Activated CD4-positive, alpha-beta T cell treated with anti-CD3 and anti-CD28 coated beads, Interleukin-2, amount 50 U/mL, for 16 hours (primary cell): ENCODE data around the gene LYPD6B.
A peak's percentile ranks its signal among the peaks of the same experiment; 100 is the strongest.

Experiments used
- DNase-seq: peaks from one replicate; pipeline ENCODE4 v3.0.0-alpha.2; 2020

The LYPD6B gene

DNA sequence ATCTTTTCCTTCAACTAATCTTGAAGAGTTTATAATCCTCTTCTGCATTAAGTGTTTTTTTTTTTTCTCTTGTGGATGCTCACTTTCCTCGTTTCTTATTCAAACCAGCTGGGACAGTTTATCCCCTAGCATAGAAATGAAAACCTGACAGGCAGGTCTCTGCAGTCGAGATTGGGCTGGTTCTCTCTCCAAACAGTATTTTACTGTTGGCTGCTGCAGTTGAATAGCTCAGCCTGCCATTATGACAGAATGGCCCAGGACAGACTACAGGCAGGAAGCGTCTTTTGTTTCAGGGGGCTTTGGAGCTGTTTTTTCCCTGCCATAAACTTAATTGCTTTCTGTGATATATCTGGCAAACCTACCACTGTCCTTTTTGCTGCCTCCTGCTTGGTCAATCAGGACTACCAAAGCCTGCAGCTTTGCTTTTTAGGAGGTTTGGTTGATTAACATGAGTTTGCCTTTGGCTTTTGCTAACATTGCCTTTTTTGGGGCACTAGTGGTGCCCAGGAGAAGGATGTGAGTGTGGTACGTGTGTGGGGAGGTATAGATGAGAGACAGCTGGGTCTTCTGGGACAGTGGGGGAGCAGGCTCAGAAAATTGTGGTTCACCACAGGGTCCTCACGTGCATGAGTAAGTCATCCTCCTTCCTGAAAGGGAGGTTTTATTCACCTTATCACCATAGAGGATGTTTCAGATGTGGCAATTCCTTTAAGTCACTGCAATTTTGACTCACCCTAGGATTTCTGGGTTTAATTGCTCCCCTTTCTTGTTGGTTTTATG, 128.7 kb downstream of the LYPD6B start:
- peak; percentile 79 for DNase-seq

DNA sequence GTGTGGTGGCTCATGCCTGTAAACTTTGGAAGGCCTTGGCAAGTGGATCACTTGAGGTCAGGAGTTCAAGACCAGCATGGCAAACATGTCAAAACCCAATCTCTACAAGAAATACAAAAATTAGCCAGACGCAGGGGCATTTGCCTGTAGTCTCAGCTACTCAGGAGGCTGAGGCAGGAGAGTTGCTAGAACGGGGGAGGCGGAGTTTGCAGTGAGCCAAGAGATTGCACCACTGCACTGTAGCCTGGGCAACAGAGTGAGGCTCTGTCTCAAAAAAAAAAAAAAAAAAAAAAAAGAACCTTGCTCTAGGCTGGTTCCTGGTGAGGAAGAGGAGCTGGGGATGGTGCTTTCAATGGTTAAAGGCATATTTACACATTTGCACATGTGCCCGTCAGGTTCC, 129.4 kb downstream of the LYPD6B start:
- DNase-seq: no peak

- DNase-seq: no peak
Observed at GRCh38 chr2:149169656-149170055, 131.2 kb downstream of the LYPD6B start.

GRCh38 chr2:149170156-149170555, 131.7 kb downstream of the LYPD6B start:
- DNase-seq: no peak

- DNase-seq: no peak
Observed at GRCh38 chr2:149170911-149171310, 132.4 kb downstream of the LYPD6B start.

GRCh38 chr2:149173220-149173619, 134.7 kb downstream of the LYPD6B start:
- DNase-seq: no peak

DNA sequence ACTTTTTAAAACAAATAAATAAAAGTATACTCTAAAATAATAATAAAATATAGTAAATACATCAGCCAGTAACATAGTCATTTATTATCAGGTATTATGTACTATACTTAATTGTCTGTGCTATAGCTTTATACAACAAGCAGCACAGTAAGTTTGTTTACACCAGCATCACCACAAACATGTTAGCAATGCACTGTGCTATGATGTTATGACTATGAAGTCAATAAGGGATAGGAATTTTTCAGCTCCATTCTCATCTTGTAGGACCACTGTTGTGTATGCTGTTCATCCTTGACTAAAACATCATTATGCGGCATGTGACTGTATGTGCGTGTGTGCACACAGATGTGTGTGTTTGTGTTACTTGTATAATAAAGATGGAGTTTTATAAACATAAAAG, 137.5 kb downstream of the LYPD6B start:
- no peak for DNase-seq

DNA sequence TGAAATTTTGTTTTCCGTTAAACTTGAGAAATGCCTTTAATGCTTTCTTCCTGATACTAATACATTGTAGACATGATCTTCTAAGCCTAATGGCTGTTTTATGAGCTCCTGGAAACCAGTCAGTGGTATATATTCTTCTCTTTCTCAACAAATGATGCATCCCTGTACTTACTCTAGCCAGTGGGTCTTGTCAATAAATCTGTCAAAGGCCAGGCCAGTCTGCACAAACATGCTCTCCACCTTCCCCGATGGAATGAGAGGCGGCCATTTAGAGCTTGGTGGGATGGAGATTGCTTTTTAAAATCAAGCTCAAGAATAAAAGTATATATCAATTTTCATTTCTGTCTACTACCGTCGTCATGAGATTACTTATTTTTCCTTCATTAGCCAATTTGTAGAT, 140.1 kb downstream of the LYPD6B start:
- no peak for DNase-seq

GRCh38 chr2:149180226-149180875, 141.9 kb downstream of the LYPD6B start:
- DNase-seq: no peak

DNA sequence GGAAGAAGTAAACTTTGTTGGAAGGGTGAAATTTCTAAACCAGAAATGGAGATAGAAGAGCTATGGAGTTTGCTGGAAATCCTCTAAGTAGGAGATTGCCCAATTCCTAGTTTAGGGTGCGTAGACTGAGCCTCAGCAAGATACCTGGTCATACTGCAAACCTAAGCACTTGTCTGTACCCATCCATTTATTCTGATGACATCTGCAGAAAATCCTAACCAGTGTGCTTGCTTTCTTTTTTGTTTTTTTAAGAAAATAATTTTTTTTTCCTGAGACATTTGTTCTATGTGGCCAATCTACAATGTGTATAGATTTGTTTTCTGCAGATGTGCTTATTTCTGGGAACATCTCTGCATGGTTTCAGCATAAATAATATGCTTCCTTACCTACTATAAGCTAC, 144.7 kb downstream of the LYPD6B start:
- DNase-seq: no peak

DNA sequence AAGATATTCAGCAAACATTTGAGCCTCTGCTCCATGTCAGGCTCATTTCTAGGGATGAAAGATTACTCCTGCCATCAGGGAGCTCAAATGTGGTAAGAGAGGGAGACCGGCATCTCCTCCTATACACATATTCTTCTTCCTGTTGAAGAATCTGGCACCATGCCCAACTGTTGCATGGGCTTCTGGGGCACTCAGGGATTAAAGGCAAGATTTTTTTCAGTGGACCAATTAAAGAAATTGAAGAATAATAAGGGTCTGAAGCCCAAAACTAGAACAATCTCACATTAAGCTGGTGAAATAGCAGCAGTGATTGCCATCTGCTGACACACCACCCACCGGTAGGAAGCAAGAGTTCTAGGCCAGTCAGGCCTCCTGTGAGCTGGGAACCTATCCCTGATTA, 146.5 kb downstream of the LYPD6B start:
- no peak for DNase-seq

GRCh38 chr2:149185942-149186490, 147.5 kb downstream of the LYPD6B start:
- DNase-seq: peak; percentile 4

- no peak for DNase-seq
Observed at GRCh38 chr2:149187057-149187456, 148.6 kb downstream of the LYPD6B start.

DNA sequence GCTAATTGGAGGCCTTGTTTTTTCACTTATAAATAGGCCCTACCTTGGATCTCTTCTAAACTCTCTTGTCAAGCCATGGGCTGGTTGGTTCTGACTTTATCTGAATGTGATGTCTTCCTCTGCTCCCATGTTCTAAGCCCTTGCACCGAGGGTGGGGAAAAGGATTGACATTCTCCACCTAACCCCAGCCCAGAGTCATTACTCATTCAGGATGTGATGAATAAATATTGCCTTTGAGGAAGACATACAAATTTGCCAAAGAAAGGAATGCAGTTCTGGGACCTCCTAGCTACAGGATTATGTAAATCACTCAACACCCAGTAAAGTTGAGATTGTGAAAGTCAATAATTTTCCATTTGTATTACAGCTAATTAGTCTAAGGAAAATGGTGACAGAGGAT, 149.8 kb downstream of the LYPD6B start:
- DNase-seq: no peak

DNA sequence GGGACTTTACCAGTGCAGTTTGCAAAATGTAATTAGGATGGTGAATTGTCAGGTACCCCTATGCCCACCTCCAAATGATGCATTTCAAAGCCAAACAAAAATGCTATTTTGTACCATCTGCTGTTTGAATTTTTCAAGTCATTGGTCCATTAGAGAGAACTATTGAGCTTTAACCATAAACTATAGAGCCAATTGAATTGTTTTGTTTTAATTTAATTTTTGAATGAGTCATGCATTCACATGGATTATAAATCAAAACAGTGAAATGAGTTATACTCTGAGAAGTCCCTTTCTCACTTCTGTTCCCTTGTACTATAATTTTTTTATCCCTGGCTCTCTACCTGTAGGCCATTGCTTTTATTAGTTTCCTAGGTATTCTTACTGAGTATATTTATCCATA, 151.3 kb downstream of the LYPD6B start:
- no peak for DNase-seq

DNA sequence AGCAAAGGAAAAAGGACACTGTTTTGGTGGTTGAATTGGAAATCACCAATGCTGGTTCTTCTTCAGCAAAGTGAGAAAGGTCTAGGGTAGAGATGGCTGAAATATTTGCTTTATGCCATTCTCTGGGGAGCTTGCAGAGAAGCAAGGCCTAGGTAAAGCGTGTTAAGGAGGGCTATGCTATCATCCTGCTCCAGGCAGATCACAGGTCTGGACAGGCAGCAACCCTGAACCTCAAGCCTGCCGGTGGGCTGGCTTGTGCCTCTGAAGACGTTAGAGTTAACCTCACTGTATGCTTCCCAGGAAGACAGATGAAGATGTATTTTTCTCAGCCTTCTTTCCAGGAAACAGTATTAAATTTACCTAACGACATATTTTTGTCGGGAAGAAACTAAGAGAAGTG, 153.4 kb downstream of the LYPD6B start:
- no peak for DNase-seq

DNA sequence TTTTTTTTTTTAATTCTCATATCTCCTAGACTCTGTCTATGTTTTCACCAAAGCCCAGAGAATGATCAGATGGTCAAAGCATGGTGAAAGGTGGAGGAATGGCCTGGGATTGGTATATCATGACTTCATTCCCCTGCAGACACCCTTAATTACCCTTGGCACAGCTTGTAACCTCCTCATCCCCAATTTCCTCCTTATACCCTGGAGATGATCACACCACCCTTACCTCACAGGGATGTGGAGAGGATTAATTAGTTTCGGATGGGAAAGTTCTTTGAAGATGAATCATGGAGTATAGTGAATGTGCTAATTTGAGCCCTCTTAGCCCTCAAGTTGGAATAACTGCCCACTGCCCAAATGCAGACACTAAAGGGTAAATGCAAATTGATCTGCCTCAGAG, 153.9 kb downstream of the LYPD6B start:
- no peak for DNase-seq

GRCh38 chr2:149200109-149200520, 161.6 kb downstream of the LYPD6B start:
- no peak for DNase-seq

- DNase-seq: no peak
Observed at GRCh38 chr2:149204686-149205085, 166.2 kb downstream of the LYPD6B start.

GRCh38 chr2:149205143-149205542, 166.6 kb downstream of the LYPD6B start:
- DNase-seq: no peak

DNA sequence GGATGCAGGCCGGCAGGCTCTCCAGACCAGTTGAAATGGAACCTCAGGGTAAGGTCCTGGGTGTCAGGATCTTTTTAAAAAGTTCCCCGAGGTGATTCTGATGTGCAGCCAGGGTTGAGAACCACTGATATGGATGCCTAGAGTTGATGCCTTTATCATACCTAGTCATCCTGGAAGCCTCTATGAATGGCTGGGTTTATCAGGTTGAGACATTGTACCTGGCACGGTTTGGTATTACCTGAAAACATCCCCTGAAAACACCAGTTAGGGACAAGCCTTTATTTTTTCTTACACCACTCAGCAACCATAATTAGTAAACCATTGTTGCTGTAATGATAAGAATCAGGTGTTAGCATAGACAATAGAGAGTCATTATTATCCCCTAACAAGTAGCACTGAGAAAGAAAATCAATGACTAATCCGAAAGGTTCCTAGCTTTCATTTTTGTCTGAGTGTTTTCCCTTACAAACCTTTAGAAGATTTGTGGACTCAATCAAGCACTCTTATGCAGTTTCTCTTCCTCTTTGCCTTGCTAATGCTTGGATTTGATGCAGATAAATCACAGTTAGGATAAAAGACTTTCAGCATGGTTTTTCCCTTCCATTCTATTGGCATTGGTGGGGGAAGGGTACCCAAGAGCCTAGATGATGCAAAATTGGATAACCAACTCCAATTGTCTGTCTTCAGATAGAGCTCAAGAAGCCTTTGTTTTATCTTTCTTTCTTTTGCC, 175.4 kb downstream of the LYPD6B start:
- DNase-seq: no peak

DNA sequence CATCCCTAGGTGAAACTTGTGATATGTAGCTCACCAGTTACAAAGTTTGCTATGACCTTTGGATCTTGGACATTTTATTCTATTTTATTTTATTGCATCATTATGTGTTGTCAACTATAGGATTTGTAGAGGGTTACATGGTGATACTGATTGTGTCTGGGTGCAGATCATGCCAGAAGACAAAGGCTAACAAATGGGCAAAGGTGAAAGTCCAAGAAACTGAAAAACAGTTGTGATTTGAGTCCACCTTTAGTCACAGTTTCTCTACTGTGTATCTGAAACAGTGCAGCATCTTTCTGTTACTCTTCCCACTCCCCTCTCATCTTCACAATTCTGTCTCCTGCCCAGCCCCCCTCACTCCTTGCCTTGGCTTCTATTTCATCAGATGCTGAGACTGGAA, 180.0 kb downstream of the LYPD6B start:
- DNase-seq: no peak

DNA sequence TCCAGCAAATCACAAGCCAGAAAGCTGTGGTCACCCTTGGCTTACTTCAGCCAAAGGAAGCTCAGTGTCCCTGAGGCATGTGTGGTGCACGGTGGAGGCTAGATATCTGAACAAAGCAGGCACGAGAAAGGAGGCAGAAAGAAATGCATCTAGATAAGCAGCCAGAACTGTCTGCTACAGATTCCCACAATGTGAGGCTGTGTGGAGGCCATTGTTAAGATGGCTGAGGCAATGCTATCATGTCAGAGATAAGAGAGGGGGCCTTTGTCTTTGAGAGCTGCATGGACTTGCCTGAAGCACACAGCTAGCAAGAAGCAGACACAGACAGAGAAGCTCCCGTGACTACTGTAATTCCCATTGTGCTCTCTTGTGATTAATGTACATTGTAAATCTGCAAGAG, 181.4 kb downstream of the LYPD6B start:
- DNase-seq: no peak

GRCh38 chr2:149221002-149221401, 182.5 kb downstream of the LYPD6B start:
- DNase-seq: no peak
